K562 (cell line): ENCODE measurements around the gene HMGN3. TPM values are rescaled to one million over a fixed set of nuclear protein-coding genes. Genes with fewer than 3 reads are reported as not detected.

Experiments
- ATAC-seq: fragments of 200-7000 bp; cut with Tn5 transposase; 3 replicates; pipeline ENCODE4 v1.9.1; 2020; ENCODE audit warnings: moderate library complexity
- BruUV-seq: library from RNA; stranded (reverse); fragments of 400-500 nt; replicated peaks from 2 replicates; lab custom pipeline; 2021; lab: Mats Ljungman, UMichigan
- CTCF ChIA-PET: fragments of 300-600 bp; formaldehyde crosslinking; extraction: SDS; loops from one replicate; lab custom pipeline; 2021; ENCODE audit warnings: low intra/inter-chr PET ratio; lab: Yijun Ruan, JAX
- POLR2A ChIA-PET: fragments of 300-600, 350-650 bp; sonication (Branson Sonifier 250); formaldehyde crosslinking; extraction: SDS; loops from one replicate; lab custom pipeline; 2021; ENCODE audit warnings: antibody characterized with exemption, inconsistent platforms; lab: Yijun Ruan, JAX
- DNase-seq, 4 experiments: peaks; one replicate each; pipeline versions ENCODE4 v3.0.0 to v3.0.0-alpha.2; 2011 to 2018; ENCODE audit warnings: low spot score in 3 of 4, mixed read lengths in 3 of 4; ENCODE audit errors: extremely low read depth in 1 of 4
- FAIRE-seq: peaks from 2 replicates; lab custom pipeline; 2011; peaks lifted over from hg19 to GRCh38; lab: Jason Lieb, UNC
- H2AFZ ChIP-seq: 2 replicates; pipeline ENCODE4 v1.6.0; 2011; ENCODE audit warnings: low read depth, low read length, control low read depth, inconsistent platforms
- H3K27ac ChIP-seq: fragments of 200-600 bp; 3 replicates; pipeline ENCODE4 v1.8.0; 2011; ENCODE audit warnings: low read depth, mild to moderate bottlenecking, control low read depth, inconsistent platforms, low read length, moderate library complexity, mixed read lengths; ENCODE audit errors: extremely low read depth
- H3K27me3 ChIP-seq, 2 experiments: fragments of 300-600 bp in 1 of 2; 2 replicates in 1 of 2; 3 replicates in 1 of 2; pipeline versions ENCODE4 v1.6.0 to v1.8.0; 2011; ENCODE audit warnings: inconsistent platforms in 2 of 2, low read length in 2 of 2, mild to moderate bottlenecking in 1 of 2, mixed read lengths in 1 of 2, moderate library complexity in 1 of 2; ENCODE audit not compliant: control insufficient read depth in 2 of 2, insufficient read depth in 2 of 2
- H3K36me3 ChIP-seq: fragments of 300-600 bp; 3 replicates; pipeline ENCODE4 v1.8.0; 2011; ENCODE audit warnings: mild to moderate bottlenecking, low read length, inconsistent platforms; ENCODE audit not compliant: control insufficient read depth, insufficient read depth
- H3K4me1 ChIP-seq, 2 experiments: fragments of 200-600 bp in 1 of 2; replicated peaks in 1 of 2; 2 replicates in 1 of 2; 3 replicates in 1 of 2; pipeline versions ENCODE4 v1.5.1 to v1.8.0; 2011; ENCODE audit warnings: inconsistent platforms in 2 of 2, low read length in 2 of 2, mild to moderate bottlenecking in 1 of 2, mixed read lengths in 1 of 2, moderate library complexity in 1 of 2; ENCODE audit not compliant: control insufficient read depth in 2 of 2, insufficient read depth in 2 of 2
- H3K4me2 ChIP-seq: 2 replicates; pipeline ENCODE4 v1.6.1; 2011; ENCODE audit warnings: low read length, control low read depth, inconsistent platforms, mixed read lengths; ENCODE audit not compliant: insufficient read depth
- H3K4me3 ChIP-seq: fragments of 200-600 bp; sonication (generic), shearing (Covaris generic); 2 replicates; pipeline ENCODE4 v1.5.1; 2016; ENCODE audit warnings: control low read depth, inconsistent platforms
- H3K79me2 ChIP-seq: fragments of 200-600 bp; 3 replicates; pipeline ENCODE4 v1.8.0; 2011; ENCODE audit warnings: low read length, inconsistent platforms; ENCODE audit not compliant: control insufficient read depth, insufficient read depth
- H3K9ac ChIP-seq, 2 experiments: 2 replicates each; pipeline versions ENCODE4 v1.6.0 to v1.6.1; 2011; ENCODE audit warnings: low read depth in 2 of 2, low read length in 2 of 2, control low read depth in 1 of 2, inconsistent platforms in 1 of 2, mild to moderate bottlenecking in 1 of 2, mixed read lengths in 1 of 2; ENCODE audit not compliant: insufficient read depth in 1 of 2
- H3K9me1 ChIP-seq: one replicate; pipeline ENCODE4 v1.6.0; 2011; ENCODE audit warnings: inconsistent platforms, mild to moderate bottlenecking, low read length, moderate library complexity; ENCODE audit not compliant: control insufficient read depth, insufficient read depth
- H3K9me3 ChIP-seq: replicated peaks from 2 replicates; pipeline ENCODE4 v1.5.1; 2011; ENCODE audit warnings: low read depth, low read length, inconsistent platforms; ENCODE audit not compliant: control insufficient read depth, insufficient read depth
- H4K20me1 ChIP-seq: replicated peaks from 2 replicates; pipeline ENCODE4 v1.6.1; 2011; ENCODE audit warnings: low read length, inconsistent platforms, mixed read lengths; ENCODE audit not compliant: control insufficient read depth, insufficient read depth
- FOSL1 ChIP-seq: fragments of 200-800 bp; sonication (Bioruptor generic); conservative IDR thresholded peaks from 2 replicates; pipeline ENCODE4 v1.6.1; 2016; ENCODE audit warnings: missing genetic modification characterization, missing compliant biosample characterization
- GABPA ChIP-seq: fragments of 200-800 bp; sonication (Bioruptor generic); conservative IDR thresholded peaks from 2 replicates; pipeline ENCODE4 v1.6.1; 2016; ENCODE audit warnings: low read depth, missing genetic modification characterization, missing compliant biosample characterization
- NR3C1 ChIP-seq: sonication (generic); formaldehyde crosslinking; IDR thresholded peaks from 2 replicates; pipeline ENCODE4 v1.8.1; 2022; ENCODE audit warnings: missing genetic modification reagents
- POLR2A ChIP-seq: fragments of 450-650 bp; conservative IDR thresholded peaks from 2 replicates; pipeline ENCODE4 v1.6.1; 2016
- PTRF ChIP-seq: fragments of 450-650 bp; IDR thresholded peaks from 2 replicates; pipeline ENCODE4 v1.6.1; 2016; ENCODE audit warnings: mild to moderate bottlenecking, missing genetic modification characterization, missing compliant biosample characterization
- SAFB2 ChIP-seq: fragments of 200-400 bp; formaldehyde crosslinking; IDR thresholded peaks from 2 replicates; pipeline ENCODE4 v1.6.1; 2018; ENCODE audit warnings: borderline replicate concordance, low read length, low read depth, moderate library complexity; ENCODE audit not compliant: severe bottlenecking
- TCF7 ChIP-seq: sonication (generic); IDR thresholded peaks from 2 replicates; pipeline ENCODE4 v1.6.1; 2016; ENCODE audit warnings: antibody characterized with exemption, borderline replicate concordance
- ZFX ChIP-seq: sonication (generic); formaldehyde crosslinking; IDR thresholded peaks from 2 replicates; pipeline ENCODE4 v1.8.0; 2022; ENCODE audit warnings: mild to moderate bottlenecking, missing genetic modification reagents, moderate library complexity
- ZNF140 ChIP-seq: fragments of 250-450 bp; sonication (Bioruptor Pico); IDR thresholded peaks from 2 replicates; pipeline ENCODE4 v1.8.0; 2021; ENCODE audit warnings: moderate library complexity, mild to moderate bottlenecking, inconsistent platforms
- WGBS: fragments of 100-300 bp; shearing (Covaris generic); methylation state at CpG from one replicate; pipeline ENCODE4 v1.1.6; 2016; ENCODE audit warnings: low coverage, mixed read lengths; ENCODE audit not compliant: insufficient coverage; ENCODE audit errors: missing lambda C conversion rate; 5-methylcytosine and 5-hydroxymethylcytosine counted together
- in situ Hi-C: fragments of 300-500 bp; cut with MboI; formaldehyde crosslinking; loops from 4 replicates; pipeline ENCODE4 v1.15.0; 2018; ENCODE audit warnings: inconsistent platforms, mixed read lengths
- intact Hi-C: fragments of 100-400 bp; cut with micrococcal nuclease; formaldehyde crosslinking; loops from 2 replicates; pipeline ENCODE4 v1.14.2; 2022
- polyA plus RNA-seq, 8 experiments: library from polyadenylated mRNA; depleted of rRNA in 4 of 8; stranded (reverse) in 5 of 8; unstranded in 3 of 8; fragments of >200 nt; fragmentation: Nextera tagmentation in 2 of 8; fragmentation: Illumina TruSeq in 1 of 8; extraction: Ambion mirVana in 2 of 8; extraction: Trizol in 1 of 8; gene quantifications; 2 replicates each; pipeline versions ENCODE4 v1.2.1 to v1.2.3, GENCODE V29; 2011 to 2014; ENCODE audit warnings: inconsistent platforms in 1 of 8, missing spikeins in 1 of 8
- total RNA-seq, 7 experiments: library from RNA; depleted of rRNA in 6 of 7; stranded (reverse); fragments of >200 nt in 6 of 7; fragmentation: Illumina TruSeq in 2 of 7; extraction: Trizol in 2 of 7; gene quantifications; 2 replicates each; pipeline versions ENCODE4 v1.2.1 to v1.2.3, GENCODE V29; 2011 to 2021; ENCODE audit warnings: low replicate concordance in 1 of 7
- TF ChIP-seq, protein P1 (sequence below): fragments of 250-450 bp; sonication (Bioruptor Pico); IDR thresholded peaks from 2 replicates; pipeline ENCODE4 v1.4.0; 2020; ENCODE audit warnings: mild to moderate bottlenecking, moderate library complexity, borderline replicate concordance
- TF ChIP-seq, protein P2 (sequence below): fragments of 250-450 bp; sonication (Bioruptor Pico); IDR thresholded peaks from 2 replicates; pipeline ENCODE4 v1.8.0; 2021; ENCODE audit warnings: moderate library complexity, mild to moderate bottlenecking, inconsistent platforms
- TF ChIP-seq, protein P3 (sequence below): fragments of 200-800 bp; sonication (Bioruptor generic); IDR thresholded peaks from 2 replicates; pipeline ENCODE4 v1.6.1; 2017; ENCODE audit warnings: missing genetic modification characterization, missing compliant biosample characterization
- TF ChIP-seq, protein P4 (sequence below): sonication (generic); formaldehyde crosslinking; IDR thresholded peaks from 2 replicates; pipeline ENCODE4 v1.8.0; 2022; ENCODE audit warnings: mild to moderate bottlenecking, missing genetic modification reagents

HMGN3 gene
- total and polyA plus RNA-seq, 9 of the 15 experiments (the other 6 are each of a cell fraction or from before 2014, with no cell fraction given), result 42.1 to 154 (median 88.1) TPM

DNA sequence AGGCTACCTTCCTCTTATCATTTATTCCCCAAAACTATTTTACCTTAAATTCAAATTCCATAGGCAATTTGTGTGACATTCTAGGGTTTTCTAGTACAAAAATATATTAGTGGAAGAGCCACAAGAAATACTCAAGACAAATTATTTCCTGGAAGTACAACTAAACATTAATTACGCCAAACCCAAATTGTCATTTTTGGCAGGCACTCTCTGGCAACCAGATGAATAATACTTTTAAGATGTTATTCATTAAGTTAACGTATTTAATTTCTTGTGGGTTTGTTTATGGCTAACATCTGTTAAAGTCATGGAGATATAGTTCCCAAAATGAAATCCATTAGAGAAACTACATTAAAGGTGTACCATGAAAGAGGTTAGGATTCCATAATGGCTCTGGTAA lies 40.5 kb downstream of the HMGN3 start:
- DNase-seq (no peak), FAIRE-seq (no peak), ATAC-seq (no peak)
- Histone ChIP-seq H3K9me1 (no peaks in the 10 kb centered on the region), H3K4me2 (no peak overlapping the region), H2AFZ (no peak overlapping the region), H4K20me1 (no peaks in the 10 kb centered on the region), H3K9me3 (no peaks in the 10 kb centered on the region), H3K4me3 (no peak overlapping the region), H3K9ac (no peak overlapping the region), H3K27ac (no peak overlapping the region), H3K79me2 (no peaks in the 10 kb centered on the region), H3K27me3 (no peaks in the 10 kb centered on the region), H3K4me1 (no peaks in the 10 kb centered on the region), H3K36me3 (no peaks in the 10 kb centered on the region)
- no TSS peak for BruUV-seq
- in situ Hi-C loops (no loop called here), intact Hi-C loops (no loop called here)
- POLR2A ChIA-PET, result no interaction called here
- 42% methylated on average over 2 of the region's 2 CpGs for WGBS
- CTCF ChIA-PET, result no interaction called here
- TF ChIP-seq SAFB2 (no peak), NR3C1 (no peak), ZFX (CRISPR knock-in tag) (no peak), POLR2A (no peak), FOSL1 (no peak), PTRF (tag) (no peak), ZNF140 (CRISPR knock-in tag) (no peak), GABPA (tag) (no peak), TCF7 (no peak)
- TF ChIP-seq, protein P1, sequence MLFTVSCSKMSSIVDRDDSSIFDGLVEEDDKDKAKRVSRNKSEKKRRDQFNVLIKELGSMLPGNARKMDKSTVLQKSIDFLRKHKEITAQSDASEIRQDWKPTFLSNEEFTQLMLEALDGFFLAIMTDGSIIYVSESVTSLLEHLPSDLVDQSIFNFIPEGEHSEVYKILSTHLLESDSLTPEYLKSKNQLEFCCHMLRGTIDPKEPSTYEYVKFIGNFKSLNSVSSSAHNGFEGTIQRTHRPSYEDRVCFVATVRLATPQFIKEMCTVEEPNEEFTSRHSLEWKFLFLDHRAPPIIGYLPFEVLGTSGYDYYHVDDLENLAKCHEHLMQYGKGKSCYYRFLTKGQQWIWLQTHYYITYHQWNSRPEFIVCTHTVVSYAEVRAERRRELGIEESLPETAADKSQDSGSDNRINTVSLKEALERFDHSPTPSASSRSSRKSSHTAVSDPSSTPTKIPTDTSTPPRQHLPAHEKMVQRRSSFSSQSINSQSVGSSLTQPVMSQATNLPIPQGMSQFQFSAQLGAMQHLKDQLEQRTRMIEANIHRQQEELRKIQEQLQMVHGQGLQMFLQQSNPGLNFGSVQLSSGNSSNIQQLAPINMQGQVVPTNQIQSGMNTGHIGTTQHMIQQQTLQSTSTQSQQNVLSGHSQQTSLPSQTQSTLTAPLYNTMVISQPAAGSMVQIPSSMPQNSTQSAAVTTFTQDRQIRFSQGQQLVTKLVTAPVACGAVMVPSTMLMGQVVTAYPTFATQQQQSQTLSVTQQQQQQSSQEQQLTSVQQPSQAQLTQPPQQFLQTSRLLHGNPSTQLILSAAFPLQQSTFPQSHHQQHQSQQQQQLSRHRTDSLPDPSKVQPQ (CRISPR knock-in tag), result no peak
- TF ChIP-seq, protein P2, sequence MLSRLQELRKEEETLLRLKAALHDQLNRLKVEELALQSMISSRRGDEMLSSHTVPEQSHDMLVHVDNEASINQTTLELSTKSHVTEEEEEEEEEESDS, result no peak
- TF ChIP-seq, protein P3, sequence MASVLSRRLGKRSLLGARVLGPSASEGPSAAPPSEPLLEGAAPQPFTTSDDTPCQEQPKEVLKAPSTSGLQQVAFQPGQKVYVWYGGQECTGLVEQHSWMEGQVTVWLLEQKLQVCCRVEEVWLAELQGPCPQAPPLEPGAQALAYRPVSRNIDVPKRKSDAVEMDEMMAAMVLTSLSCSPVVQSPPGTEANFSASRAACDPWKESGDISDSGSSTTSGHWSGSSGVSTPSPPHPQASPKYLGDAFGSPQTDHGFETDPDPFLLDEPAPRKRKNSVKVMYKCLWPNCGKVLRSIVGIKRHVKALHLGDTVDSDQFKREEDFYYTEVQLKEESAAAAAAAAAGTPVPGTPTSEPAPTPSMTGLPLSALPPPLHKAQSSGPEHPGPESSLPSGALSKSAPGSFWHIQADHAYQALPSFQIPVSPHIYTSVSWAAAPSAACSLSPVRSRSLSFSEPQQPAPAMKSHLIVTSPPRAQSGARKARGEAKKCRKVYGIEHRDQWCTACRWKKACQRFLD, result no peak
- TF ChIP-seq, protein P4, sequence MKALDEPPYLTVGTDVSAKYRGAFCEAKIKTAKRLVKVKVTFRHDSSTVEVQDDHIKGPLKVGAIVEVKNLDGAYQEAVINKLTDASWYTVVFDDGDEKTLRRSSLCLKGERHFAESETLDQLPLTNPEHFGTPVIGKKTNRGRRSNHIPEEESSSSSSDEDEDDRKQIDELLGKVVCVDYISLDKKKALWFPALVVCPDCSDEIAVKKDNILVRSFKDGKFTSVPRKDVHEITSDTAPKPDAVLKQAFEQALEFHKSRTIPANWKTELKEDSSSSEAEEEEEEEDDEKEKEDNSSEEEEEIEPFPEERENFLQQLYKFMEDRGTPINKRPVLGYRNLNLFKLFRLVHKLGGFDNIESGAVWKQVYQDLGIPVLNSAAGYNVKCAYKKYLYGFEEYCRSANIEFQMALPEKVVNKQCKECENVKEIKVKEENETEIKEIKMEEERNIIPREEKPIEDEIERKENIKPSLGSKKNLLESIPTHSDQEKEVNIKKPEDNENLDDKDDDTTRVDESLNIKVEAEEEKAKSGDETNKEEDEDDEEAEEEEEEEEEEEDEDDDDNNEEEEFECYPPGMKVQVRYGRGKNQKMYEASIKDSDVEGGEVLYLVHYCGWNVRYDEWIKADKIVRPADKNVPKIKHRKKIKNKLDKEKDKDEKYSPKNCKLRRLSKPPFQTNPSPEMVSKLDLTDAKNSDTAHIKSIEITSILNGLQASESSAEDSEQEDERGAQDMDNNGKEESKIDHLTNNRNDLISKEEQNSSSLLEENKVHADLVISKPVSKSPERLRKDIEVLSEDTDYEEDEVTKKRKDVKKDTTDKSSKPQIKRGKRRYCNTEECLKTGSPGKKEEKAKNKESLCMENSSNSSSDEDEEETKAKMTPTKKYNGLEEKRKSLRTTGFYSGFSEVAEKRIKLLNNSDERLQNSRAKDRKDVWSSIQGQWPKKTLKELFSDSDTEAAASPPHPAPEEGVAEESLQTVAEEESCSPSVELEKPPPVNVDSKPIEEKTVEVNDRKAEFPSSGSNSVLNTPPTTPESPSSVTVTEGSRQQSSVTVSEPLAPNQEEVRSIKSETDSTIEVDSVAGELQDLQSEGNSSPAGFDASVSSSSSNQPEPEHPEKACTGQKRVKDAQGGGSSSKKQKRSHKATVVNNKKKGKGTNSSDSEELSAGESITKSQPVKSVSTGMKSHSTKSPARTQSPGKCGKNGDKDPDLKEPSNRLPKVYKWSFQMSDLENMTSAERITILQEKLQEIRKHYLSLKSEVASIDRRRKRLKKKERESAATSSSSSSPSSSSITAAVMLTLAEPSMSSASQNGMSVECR (CRISPR knock-in tag), result no peak
